ENCODE measurements around the gene CNNM2. TPM values are rescaled to one million over a fixed set of nuclear protein-coding genes. Genes with fewer than 3 reads are reported as not detected.

Gene CNNM2
- total RNA-seq, 1 donor from 2014 or later, result 11.6 TPM

Other genes starting within 250 kb of the CNNM2 start
- gene ARL3, start 203.9 kb upstream of the CNNM2 start, total RNA-seq, result 7.8 and 9.7 TPM in 2 replicates
- 5.1 and 5.6 TPM in 2 replicates for gene SFXN2, start 203.7 kb upstream of the CNNM2 start, total RNA-seq
- gene WBP1L, start 174.3 kb upstream of the CNNM2 start, total RNA-seq, result 45.0 and 79.7 TPM in 2 replicates
- gene CYP17A1, start 80.9 kb upstream of the CNNM2 start, total RNA-seq, result 0.45 and 0.52 TPM in 2 replicates
- gene BORCS7, start 64.0 kb upstream of the CNNM2 start, total RNA-seq, result 9.2 and 23.4 TPM in 2 replicates
- gene AS3MT, start 48.8 kb upstream of the CNNM2 start, total RNA-seq, result 6.1 and 11.4 TPM in 2 replicates